HG03457 (cell line): ENCODE measurements around the gene MCTP1.
"Not testable (repeated sequence)": the region's sequence is repeated elsewhere in the genome, so short reads cannot be mapped to it uniquely, and the experiment has no call there.

Experiments
- ATAC-seq: cut with Tn5 transposase; IDR thresholded peaks from one replicate; pipeline ENCODE4 v1.9.1; 2021; ENCODE audit warnings: moderate number of reproducible peaks; ENCODE audit not compliant: unreplicated experiment

MCTP1 gene

DNA sequence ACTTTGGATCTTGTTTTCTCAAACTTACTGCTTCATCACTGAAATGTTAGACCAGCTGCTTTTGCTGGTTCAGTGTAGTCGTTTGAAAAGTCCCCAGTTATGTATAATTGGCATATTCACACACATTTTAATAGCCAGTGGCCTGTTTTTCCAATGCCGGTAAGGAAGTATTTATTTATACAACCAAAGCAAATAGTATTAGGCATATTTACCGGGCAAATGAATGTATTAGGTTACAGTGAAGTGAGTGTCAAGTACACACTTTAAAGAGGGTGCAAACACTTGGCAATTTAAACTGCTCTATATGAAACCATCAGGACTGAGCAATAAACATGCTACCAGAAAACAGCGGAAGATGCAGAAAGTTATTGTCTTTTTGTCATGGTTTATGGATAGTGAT lies 242.9 kb downstream of the MCTP1 start:
- no peak for ATAC-seq

GRCh38 chr5:95035891-95036685 lies 248.8 kb downstream of the MCTP1 start:
- ATAC-seq = no peak

DNA sequence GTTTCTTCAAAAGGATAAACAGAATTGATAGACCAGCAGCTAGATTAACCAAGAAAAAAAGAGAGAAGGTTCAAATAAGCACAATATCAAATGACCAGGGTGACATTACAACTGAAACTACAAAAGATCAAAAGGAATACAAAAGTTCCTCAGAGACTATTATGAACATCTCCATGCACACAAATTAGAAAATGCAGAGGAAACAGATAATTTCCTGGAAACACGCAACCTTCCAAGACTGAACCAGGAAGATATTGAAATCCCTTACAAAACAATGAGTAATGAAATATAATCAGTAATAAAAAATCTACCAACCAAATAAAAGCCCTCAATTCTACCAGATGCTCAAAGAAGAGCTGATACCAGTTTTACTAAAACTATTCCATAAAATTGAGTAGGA lies 252.1 kb downstream of the MCTP1 start:
- ATAC-seq = no peak

- ATAC-seq = peak; percentile 46
Observed at GRCh38 chr5:95029569-95030366, 255.1 kb downstream of the MCTP1 start.

DNA sequence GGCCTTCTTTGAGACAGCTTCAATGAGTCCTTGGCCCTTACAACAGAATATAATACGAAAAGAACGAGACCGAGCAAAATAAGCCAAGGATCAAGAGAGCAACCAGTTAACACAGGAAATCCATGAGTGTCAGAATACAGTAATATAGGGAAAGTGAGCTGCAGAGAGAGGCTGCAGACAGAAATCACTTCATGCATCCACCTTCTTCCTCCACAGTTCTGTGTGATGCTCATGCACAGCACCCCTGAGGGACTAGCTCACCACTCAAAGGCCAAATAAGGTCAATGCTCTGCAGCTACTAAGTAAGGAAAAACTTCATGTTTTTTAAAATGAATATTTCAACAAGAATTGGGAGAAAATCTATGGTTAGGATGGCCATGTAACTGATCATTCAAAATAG lies 257.1 kb downstream of the MCTP1 start:
- no peak for ATAC-seq

- no peak for ATAC-seq
Observed at GRCh38 chr5:95027151-95027721, 257.7 kb downstream of the MCTP1 start.

DNA sequence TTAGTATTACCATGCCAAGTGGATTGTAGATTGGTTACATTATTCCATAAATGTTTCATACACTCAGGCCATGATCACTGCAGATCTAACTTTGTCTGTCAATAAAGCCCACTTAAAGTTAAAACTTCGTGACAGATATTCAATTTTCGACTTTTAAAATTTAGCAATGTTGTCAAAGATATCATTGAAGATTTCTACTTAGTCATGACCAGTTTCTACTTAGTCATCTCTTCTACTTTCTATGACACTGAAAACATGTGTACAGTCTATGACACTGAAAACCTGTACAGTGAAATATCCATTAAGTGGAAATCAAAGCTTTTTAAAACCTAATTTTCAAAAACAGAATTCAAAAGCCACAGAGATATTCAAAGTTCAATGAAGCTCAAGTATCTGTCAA lies 258.2 kb downstream of the MCTP1 start:
- no peak for ATAC-seq

- peak; percentile 66 for ATAC-seq
Observed at GRCh38 chr5:95022967-95023695, 261.8 kb downstream of the MCTP1 start.

DNA sequence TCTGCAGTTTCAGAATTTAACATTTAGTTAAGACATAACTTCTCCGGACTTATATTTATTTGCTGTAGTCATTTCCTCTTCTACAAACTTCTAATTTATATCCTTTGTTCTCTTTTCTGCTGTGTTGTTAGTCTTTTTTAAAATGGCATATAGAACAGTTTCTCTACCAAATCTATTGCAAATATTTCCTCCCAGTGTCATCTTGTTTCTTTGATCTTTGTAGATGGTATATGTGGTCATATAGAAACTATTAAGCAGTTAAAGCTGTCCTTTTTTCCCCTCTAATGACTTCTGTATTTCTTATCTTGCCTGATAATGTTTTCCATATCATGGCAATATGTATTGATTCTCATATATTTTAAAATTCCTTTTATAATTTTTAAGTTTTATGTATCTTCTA lies 264.5 kb downstream of the MCTP1 start:
- no peak for ATAC-seq

DNA sequence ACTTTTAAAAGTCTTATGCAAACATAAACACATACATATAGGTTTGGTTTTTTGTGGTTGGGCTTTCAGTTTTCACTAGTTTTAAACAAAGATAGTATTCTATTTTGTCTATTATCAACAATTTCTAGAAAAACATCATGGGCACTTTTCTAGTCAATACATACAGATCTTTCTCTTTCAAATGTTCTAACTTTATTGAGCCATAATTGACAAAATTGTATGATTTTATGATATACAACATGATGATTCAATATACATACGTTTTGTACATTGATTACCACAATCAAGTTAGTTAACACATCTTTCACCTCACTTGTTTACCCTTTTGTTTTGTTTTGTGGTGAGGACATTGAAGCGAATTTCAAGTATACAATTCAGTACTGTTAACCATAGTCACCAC lies 265.9 kb downstream of the MCTP1 start:
- ATAC-seq = no peak

DNA sequence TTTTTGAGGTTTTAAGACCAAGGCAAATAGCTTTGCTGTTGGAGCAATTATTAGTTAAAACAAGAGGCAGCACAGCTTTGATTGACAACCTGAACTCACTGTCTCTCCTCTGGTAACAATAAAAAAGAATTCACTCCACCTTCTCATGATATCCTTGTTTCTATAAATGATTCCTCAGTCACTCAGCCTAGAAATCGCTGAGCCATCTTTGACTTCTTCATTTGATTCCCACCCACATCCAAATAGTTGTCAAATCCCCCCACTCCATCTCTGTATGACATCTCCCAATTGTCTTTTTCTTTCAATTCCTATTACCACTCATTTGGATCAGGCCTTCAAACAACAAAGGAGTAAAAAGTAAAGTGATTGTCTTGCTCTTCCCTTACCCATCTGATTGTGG lies 266.4 kb downstream of the MCTP1 start:
- ATAC-seq = no peak

DNA sequence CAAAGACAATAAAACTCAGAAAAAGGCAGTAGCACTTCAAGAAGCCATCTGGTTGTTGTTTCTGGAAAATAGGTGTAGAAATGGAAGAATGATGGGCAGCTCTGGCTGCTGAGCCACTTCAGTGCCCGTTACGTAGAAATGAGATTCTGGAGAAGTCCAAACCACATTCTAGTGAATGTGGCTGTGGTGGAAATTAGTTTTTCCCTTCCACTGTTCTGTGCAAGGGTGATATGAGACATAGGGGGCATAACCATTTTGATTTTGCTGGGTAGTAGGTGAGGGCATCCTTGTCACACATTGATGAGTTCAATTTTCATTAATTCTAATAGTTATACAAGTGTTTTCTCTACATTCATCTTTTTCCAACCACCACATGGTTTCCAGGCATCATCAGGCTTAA lies 275.1 kb downstream of the MCTP1 start:
- ATAC-seq = no peak

- ATAC-seq = peak; percentile 88
Observed at GRCh38 chr5:95007921-95008597, 276.8 kb downstream of the MCTP1 start.

DNA sequence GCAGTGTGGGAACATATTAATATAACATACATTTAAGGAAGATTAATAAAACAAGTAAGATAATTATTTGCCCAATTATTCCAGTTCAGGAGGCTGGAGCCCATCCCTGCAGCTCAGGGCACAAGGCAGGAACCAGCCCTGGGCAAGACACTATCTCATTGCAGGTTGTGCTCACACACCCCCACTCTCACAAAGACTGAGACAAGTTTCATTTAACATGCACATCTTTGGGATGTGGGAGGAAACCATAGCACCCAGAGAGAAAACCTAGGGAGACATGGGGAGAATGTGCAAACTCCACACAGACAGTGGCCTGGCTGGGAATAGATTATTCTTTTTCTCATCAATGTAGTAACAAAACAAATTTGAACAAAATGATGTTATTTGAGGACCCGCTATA lies 279.1 kb downstream of the MCTP1 start:
- ATAC-seq = no peak

- ATAC-seq = no peak
Observed at GRCh38 chr5:94998670-94999069, 286.2 kb downstream of the MCTP1 start.

- not testable (repeated sequence) for ATAC-seq
Observed at GRCh38 chr5:94994537-94994936, 290.4 kb downstream of the MCTP1 start.

GRCh38 chr5:94993491-94993890 lies 291.4 kb downstream of the MCTP1 start:
- no peak for ATAC-seq

GRCh38 chr5:94992325-94992724 lies 292.6 kb downstream of the MCTP1 start:
- ATAC-seq = no peak

- no peak for ATAC-seq
Observed at GRCh38 chr5:94983861-94984535, 300.9 kb downstream of the MCTP1 start.

DNA sequence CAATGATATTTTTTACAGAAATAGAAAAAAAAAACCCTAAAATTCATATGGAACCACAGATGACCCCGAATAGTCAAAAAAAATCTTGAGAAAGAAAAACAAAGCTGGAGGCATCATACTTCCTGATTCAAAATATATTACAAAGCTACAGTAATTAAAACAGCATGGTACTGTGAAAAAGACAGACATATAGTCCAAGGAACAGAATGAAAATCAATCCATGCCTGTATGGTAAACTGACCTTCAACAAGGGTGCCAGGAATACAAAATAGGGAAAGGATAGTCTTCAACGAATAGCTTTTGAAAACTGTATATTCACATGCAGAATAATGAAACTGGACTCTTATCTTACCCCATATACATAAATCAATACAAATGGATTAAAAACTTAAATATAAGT lies 307.5 kb downstream of the MCTP1 start:
- ATAC-seq = no peak
